GM18498 (cell line): ENCODE results near the gene CCDC174.
"Not testable (repeated sequence)": the region's sequence is repeated elsewhere in the genome, so short reads cannot be mapped to it uniquely, and the experiment has no call there.

Source experiments
- ATAC-seq: cut with Tn5 transposase; IDR thresholded peaks from one replicate; pipeline ENCODE4 v1.9.1; 2021; ENCODE audit warnings: mild to moderate bottlenecking, moderate library complexity; ENCODE audit not compliant: unreplicated experiment

CCDC174 gene

GRCh38 chr3:14649466-14649865 lies 2.1 kb upstream of the CCDC174 start:
- ATAC-seq, result no peak

GRCh38 chr3:14650193-14650592 lies 1.4 kb upstream of the CCDC174 start:
- no peak for ATAC-seq

- not testable (repeated sequence) for ATAC-seq
Measured at GRCh38 chr3:14652360-14652907, 872 bp downstream of the CCDC174 start.

- no peak for ATAC-seq
Measured at GRCh38 chr3:14657579-14657978, 6.0 kb downstream of the CCDC174 start.

- no peak for ATAC-seq
Measured at GRCh38 chr3:14658978-14659377, 7.4 kb downstream of the CCDC174 start.

GRCh38 chr3:14660942-14661341 lies 9.4 kb downstream of the CCDC174 start:
- no peak for ATAC-seq

- ATAC-seq, result no peak
Measured at GRCh38 chr3:14663396-14664135, 12.0 kb downstream of the CCDC174 start.

GRCh38 chr3:14664170-14664569 lies 12.6 kb downstream of the CCDC174 start:
- ATAC-seq, result no peak

GRCh38 chr3:14672588-14672987 lies 21.0 kb downstream of the CCDC174 start:
- ATAC-seq, result no peak

GRCh38 chr3:14674841-14675240 lies 23.3 kb downstream of the CCDC174 start, which contains the start of gene C3orf20:
TSS of gene C3orf20 (plus strand) at chr3:14675141. CDS start at chr3:14682714, 7,573 bp downstream.
- no peak for ATAC-seq

- ATAC-seq, result no peak
Measured at GRCh38 chr3:14676881-14677280, 25.3 kb downstream of the CCDC174 start.

GRCh38 chr3:14678015-14678503 lies 26.5 kb downstream of the CCDC174 start:
- ATAC-seq, result no peak

GRCh38 chr3:14680115-14680514 lies 28.6 kb downstream of the CCDC174 start:
- no peak for ATAC-seq

- ATAC-seq, result no peak
Measured at GRCh38 chr3:14680716-14681115, 29.2 kb downstream of the CCDC174 start.

GRCh38 chr3:14684447-14684846 lies 32.9 kb downstream of the CCDC174 start:
- ATAC-seq, result no peak

GRCh38 chr3:14685179-14685578 lies 33.6 kb downstream of the CCDC174 start:
- ATAC-seq, result no peak

- ATAC-seq, result no peak
Measured at GRCh38 chr3:14687360-14687759, 35.8 kb downstream of the CCDC174 start.

- peak; percentile 45 for ATAC-seq
Measured at GRCh38 chr3:14688525-14688924, 37.0 kb downstream of the CCDC174 start.

- peak; percentile 39 for ATAC-seq
Measured at GRCh38 chr3:14689247-14689980, 37.9 kb downstream of the CCDC174 start.

GRCh38 chr3:14691239-14691638 lies 39.7 kb downstream of the CCDC174 start:
- ATAC-seq, result peak; percentile 45

GRCh38 chr3:14691719-14692118 lies 40.2 kb downstream of the CCDC174 start:
- ATAC-seq, result no peak
